ENCODE results near the gene CCDC148. TPM values are rescaled to one million over a fixed set of nuclear protein-coding genes. Genes with fewer than 3 reads are reported as not detected.
"Not testable (repeated sequence)": the region's sequence is repeated elsewhere in the genome, so short reads cannot be mapped to it uniquely, and the experiment has no call there.

The CCDC148 gene
- total RNA-seq, 1 donor from 2014 or later: 0.52 TPM

DNA sequence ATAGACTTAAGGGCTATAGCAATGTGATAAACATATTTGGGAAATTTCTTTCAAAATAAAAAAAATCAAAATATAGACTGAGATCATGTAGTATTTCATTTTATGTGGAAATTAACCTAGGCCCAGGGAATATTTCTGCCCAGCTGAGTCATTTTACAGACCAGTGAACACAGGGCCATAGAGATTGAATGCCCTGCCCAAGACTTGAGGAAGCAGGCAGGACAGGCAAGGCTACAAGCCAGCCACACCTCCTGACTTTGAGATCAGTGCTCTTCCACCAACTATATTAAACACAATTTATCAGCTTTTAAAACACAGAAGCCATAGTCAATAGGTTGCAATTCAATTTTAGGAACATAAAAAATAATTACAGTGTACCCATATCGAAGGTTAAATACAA, 12.9 kb downstream of the CCDC148 start:
- Histone ChIP-seq H3K4me3 (ENCODE audit: low read length in 3 of 3) (no peak overlapping the region), H3K9ac (ENCODE audit: low read depth in 1 of 3, low read length in 3 of 3) (no peak overlapping the region), H3K27me3 (ENCODE audit: control insufficient read depth in 3 of 3, insufficient read depth in 3 of 3, low read length in 3 of 3) (no peaks in the 10 kb centered on the region), H3K4me1 (ENCODE audit: control insufficient read depth in 3 of 3, insufficient read depth in 3 of 3, low read length in 3 of 3) (no peaks in the 10 kb centered on the region), H3K9me3 (ENCODE audit: control insufficient read depth in 3 of 3, low read length in 3 of 3) (peaks cover 0 to 2% (median 0%) of the 10 kb centered on the region in 3 donors), H3K36me3 (ENCODE audit: control insufficient read depth in 3 of 3, insufficient read depth in 3 of 3, low read length in 3 of 3) (no peaks in the 10 kb centered on the region), H3K27ac (ENCODE audit: low read depth, low read length) (no peak overlapping the region)

DNA sequence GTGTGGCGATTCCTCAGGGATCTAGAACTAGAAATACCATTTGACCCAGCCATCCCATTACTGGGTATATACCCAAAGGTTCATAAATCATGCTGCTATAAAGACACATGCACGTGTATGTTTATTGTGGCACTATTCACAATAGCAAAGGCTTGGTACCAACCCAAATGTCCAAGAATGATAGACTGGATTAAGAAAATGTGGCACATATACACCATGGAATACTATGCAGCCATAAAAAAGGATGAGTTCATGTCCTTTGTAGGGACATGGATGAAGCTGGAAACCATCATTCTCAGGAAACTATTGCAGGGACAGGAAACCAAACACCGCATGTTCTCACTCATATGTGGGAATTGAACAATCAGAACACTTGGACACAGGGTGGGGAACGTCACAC, 17.5 kb downstream of the CCDC148 start:
- H3K27me3 ChIP-seq (ENCODE audit: control insufficient read depth in 3 of 3, insufficient read depth in 3 of 3, low read length in 3 of 3); H3K9me3 ChIP-seq (ENCODE audit: control insufficient read depth in 3 of 3, low read length in 3 of 3); H3K9ac ChIP-seq (ENCODE audit: low read depth in 1 of 3, low read length in 3 of 3); H3K4me3 ChIP-seq (ENCODE audit: low read length in 3 of 3); H3K4me1 ChIP-seq (ENCODE audit: control insufficient read depth in 3 of 3, insufficient read depth in 3 of 3, low read length in 3 of 3); H3K36me3 ChIP-seq (ENCODE audit: control insufficient read depth in 3 of 3, insufficient read depth in 3 of 3, low read length in 3 of 3); H3K27ac ChIP-seq (ENCODE audit: low read depth, low read length): not testable (repeated sequence)

DNA sequence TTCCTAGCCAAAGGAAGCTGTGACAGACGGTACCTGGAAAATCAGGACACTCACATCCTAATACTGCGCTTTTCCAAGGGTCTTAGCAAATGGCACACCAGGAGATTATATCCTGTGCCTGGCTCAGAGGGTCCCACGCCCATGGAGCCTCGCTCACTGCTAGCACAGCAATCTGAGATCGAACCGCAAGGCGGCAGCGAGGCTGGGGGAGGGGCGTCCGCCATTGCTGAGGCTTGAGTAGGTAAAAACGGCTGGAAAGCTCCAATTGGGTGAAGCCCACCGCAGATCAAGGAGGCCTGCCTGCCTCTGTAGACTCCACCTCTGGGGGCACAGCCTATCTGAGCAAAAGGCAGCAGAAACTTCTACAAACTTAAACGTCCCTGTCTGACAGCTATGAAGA, 22.8 kb downstream of the CCDC148 start:
- H3K36me3 ChIP-seq (ENCODE audit: control insufficient read depth in 3 of 3, insufficient read depth in 3 of 3, low read length in 3 of 3); H3K4me1 ChIP-seq (ENCODE audit: control insufficient read depth in 3 of 3, insufficient read depth in 3 of 3, low read length in 3 of 3); H3K27me3 ChIP-seq (ENCODE audit: control insufficient read depth in 3 of 3, insufficient read depth in 3 of 3, low read length in 3 of 3); H3K27ac ChIP-seq (ENCODE audit: low read depth, low read length); H3K4me3 ChIP-seq (ENCODE audit: low read length in 3 of 3); H3K9ac ChIP-seq (ENCODE audit: low read depth in 1 of 3, low read length in 3 of 3); H3K9me3 ChIP-seq (ENCODE audit: control insufficient read depth in 3 of 3, low read length in 3 of 3): not testable (repeated sequence)

DNA sequence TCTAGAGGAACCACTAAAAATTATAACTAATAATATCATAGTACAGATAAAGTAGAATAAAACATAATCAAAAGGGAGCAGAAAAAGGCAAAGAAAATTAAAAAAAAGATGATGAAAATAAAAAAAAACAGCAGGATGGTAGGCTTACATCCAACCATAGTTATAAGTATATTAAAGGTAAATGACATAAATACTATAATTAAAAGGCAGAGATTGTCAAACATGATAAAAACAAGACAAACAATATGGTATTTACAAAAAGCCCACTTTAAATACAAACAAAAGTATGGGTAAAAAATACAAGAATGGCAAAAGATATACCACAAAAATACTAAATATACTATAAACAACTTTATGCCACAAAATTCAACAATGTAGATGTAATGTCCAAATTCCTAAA, 24.4 kb downstream of the CCDC148 start:
- H3K9me3 ChIP-seq (ENCODE audit: control insufficient read depth in 3 of 3, low read length in 3 of 3): peaks cover 0 to 4% (median 0%) of the 10 kb centered on the region in 3 donors
- no peak overlapping the region for H3K27ac ChIP-seq (ENCODE audit: low read depth, low read length)
- no peak overlapping the region for H3K9ac ChIP-seq (ENCODE audit: low read depth in 1 of 3, low read length in 3 of 3)
- no peaks in the 10 kb centered on the region for H3K36me3 ChIP-seq (ENCODE audit: control insufficient read depth in 3 of 3, insufficient read depth in 3 of 3, low read length in 3 of 3)
- no peaks in the 10 kb centered on the region for H3K27me3 ChIP-seq (ENCODE audit: control insufficient read depth in 3 of 3, insufficient read depth in 3 of 3, low read length in 3 of 3)
- no peak overlapping the region for H3K4me3 ChIP-seq (ENCODE audit: low read length in 3 of 3)
- H3K4me1 ChIP-seq (ENCODE audit: control insufficient read depth in 3 of 3, insufficient read depth in 3 of 3, low read length in 3 of 3): no peaks in the 10 kb centered on the region

DNA sequence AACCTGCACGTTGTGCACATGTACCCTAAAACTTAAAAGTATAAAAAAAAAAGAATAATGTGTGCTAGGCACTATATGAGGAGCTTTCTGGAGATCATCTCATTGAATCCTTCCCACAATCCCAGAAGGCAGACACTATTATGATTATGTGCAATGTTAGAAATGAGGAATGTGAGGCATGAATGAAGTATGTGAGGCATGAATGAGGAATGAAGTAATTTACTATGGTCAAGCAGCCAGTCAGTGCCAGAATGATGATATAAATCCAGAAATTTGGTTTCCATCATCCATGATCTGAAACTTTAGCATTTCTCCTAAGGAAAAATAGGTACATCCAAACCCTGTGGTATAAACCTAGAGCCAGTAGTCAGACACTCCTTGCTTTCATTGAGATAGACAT, 42.0 kb downstream of the CCDC148 start:
- H3K9me3 ChIP-seq (ENCODE audit: control insufficient read depth in 3 of 3, low read length in 3 of 3): peaks cover 0 to 5% (median 2%) of the 10 kb centered on the region in 3 donors
- no peaks in the 10 kb centered on the region for H3K4me1 ChIP-seq (ENCODE audit: control insufficient read depth in 3 of 3, insufficient read depth in 3 of 3, low read length in 3 of 3)
- H3K36me3 ChIP-seq (ENCODE audit: control insufficient read depth in 3 of 3, insufficient read depth in 3 of 3, low read length in 3 of 3): no peaks in the 10 kb centered on the region
- H3K4me3 ChIP-seq (ENCODE audit: low read length in 3 of 3): no peak overlapping the region
- H3K27ac ChIP-seq (ENCODE audit: low read depth, low read length): no peak overlapping the region
- no peak overlapping the region for H3K9ac ChIP-seq (ENCODE audit: low read depth in 1 of 3, low read length in 3 of 3)
- H3K27me3 ChIP-seq (ENCODE audit: control insufficient read depth in 3 of 3, insufficient read depth in 3 of 3, low read length in 3 of 3): no peaks in the 10 kb centered on the region

DNA sequence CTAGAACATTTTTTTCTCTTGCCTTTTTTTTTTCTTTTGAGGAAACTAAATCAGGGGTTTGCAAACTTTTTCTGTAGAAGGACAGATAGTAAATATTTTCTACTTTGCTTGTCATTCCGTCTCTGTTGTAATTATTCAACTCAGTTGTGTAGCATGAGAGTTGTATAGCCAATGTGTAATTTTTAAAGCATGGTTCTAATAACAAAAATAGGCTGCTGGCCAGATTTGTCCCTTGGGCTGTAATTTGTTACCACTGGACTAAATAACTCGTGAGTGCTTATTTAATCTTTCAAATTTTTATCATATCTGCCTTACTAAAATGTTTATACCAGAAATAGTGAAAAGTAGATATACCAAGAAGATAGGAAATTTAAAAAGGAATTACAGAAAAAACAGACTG, 43.0 kb downstream of the CCDC148 start:
- H3K4me3 ChIP-seq (ENCODE audit: low read length in 3 of 3): no peak overlapping the region
- no peak overlapping the region for H3K9ac ChIP-seq (ENCODE audit: low read depth in 1 of 3, low read length in 3 of 3)
- H3K27ac ChIP-seq (ENCODE audit: low read depth, low read length): no peak overlapping the region
- no peaks in the 10 kb centered on the region for H3K36me3 ChIP-seq (ENCODE audit: control insufficient read depth in 3 of 3, insufficient read depth in 3 of 3, low read length in 3 of 3)
- H3K4me1 ChIP-seq (ENCODE audit: control insufficient read depth in 3 of 3, insufficient read depth in 3 of 3, low read length in 3 of 3): no peaks in the 10 kb centered on the region
- H3K9me3 ChIP-seq (ENCODE audit: control insufficient read depth in 3 of 3, low read length in 3 of 3): peaks cover 0 to 5% (median 2%) of the 10 kb centered on the region in 3 donors
- H3K27me3 ChIP-seq (ENCODE audit: control insufficient read depth in 3 of 3, insufficient read depth in 3 of 3, low read length in 3 of 3): no peaks in the 10 kb centered on the region

DNA sequence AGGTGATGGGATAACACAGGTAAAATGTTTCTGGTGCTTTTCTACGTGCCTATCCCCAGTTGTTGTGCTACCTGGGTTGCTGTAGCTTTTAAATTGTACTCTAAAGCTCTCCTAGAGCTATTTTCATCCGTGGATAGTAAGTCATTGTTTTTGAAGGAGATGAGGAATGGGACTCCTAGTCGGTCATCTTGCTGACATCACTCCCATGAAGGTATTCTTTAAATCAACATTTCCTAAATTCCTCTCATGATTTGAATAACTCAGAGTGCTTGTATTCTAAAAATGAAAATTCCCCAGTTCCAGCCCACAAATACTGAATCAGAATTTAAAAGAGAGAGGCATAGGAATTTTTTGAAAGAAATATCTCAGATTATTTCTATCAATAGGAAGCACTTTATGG, 44.3 kb downstream of the CCDC148 start:
- Histone ChIP-seq H3K4me1 (ENCODE audit: control insufficient read depth in 3 of 3, insufficient read depth in 3 of 3, low read length in 3 of 3) (no peaks in the 10 kb centered on the region), H3K36me3 (ENCODE audit: control insufficient read depth in 3 of 3, insufficient read depth in 3 of 3, low read length in 3 of 3) (no peaks in the 10 kb centered on the region), H3K9me3 (ENCODE audit: control insufficient read depth in 3 of 3, low read length in 3 of 3) (peaks cover 0 to 5% (median 2%) of the 10 kb centered on the region in 3 donors), H3K4me3 (ENCODE audit: low read length in 3 of 3) (no peak overlapping the region), H3K9ac (ENCODE audit: low read depth in 1 of 3, low read length in 3 of 3) (no peak overlapping the region), H3K27ac (ENCODE audit: low read depth, low read length) (no peak overlapping the region), H3K27me3 (ENCODE audit: control insufficient read depth in 3 of 3, insufficient read depth in 3 of 3, low read length in 3 of 3) (no peaks in the 10 kb centered on the region)

DNA sequence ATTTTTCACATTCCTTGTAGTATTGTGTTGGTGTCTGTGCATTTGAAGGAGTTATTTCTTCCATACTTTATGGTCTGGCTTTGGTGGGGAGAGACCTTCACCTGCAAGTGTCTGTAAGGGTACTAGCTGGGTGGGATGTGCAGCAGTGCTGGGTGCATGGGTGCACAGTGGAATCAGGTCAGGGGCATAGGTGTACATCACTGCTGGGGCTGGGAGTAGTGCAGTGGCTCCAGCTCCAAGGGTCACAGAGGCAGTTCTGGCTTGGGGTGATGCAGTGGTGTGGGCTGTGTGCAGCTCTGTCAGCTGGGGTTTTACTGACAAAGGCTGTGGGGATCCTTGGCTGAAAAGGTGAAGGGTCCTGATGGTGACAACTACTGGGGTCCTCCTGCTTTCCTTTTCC, 44.8 kb downstream of the CCDC148 start:
- H3K36me3 ChIP-seq (ENCODE audit: control insufficient read depth in 3 of 3, insufficient read depth in 3 of 3, low read length in 3 of 3): no peaks in the 10 kb centered on the region
- H3K27ac ChIP-seq (ENCODE audit: low read depth, low read length): no peak overlapping the region
- H3K4me1 ChIP-seq (ENCODE audit: control insufficient read depth in 3 of 3, insufficient read depth in 3 of 3, low read length in 3 of 3): no peaks in the 10 kb centered on the region
- no peak overlapping the region for H3K4me3 ChIP-seq (ENCODE audit: low read length in 3 of 3)
- no peaks in the 10 kb centered on the region for H3K27me3 ChIP-seq (ENCODE audit: control insufficient read depth in 3 of 3, insufficient read depth in 3 of 3, low read length in 3 of 3)
- peaks cover 0 to 5% (median 2%) of the 10 kb centered on the region in 3 donors for H3K9me3 ChIP-seq (ENCODE audit: control insufficient read depth in 3 of 3, low read length in 3 of 3)
- H3K9ac ChIP-seq (ENCODE audit: low read depth in 1 of 3, low read length in 3 of 3): no peak overlapping the region

DNA sequence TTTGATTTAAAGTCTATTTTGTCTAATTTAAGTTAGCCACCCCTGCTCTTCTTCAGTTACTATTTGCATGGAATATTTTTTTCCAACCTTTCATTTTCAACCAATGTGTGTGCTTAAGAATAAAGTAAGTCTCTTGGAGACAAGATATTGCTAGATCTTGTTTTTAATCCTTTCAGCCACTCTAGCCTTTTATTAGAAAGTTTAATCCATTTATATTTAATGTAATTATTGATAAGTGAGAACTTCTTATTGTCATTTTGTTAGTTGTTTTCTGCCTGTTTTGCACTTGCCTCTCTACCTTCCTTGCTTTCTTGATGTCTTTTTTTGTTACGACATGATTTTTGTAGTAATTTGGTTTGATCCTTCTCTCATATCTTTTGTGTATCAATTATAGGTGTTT, 46.4 kb downstream of the CCDC148 start:
- Histone ChIP-seq H3K27me3 (ENCODE audit: control insufficient read depth in 3 of 3, insufficient read depth in 3 of 3, low read length in 3 of 3) (no peaks in the 10 kb centered on the region), H3K4me3 (ENCODE audit: low read length in 3 of 3) (no peak overlapping the region), H3K9me3 (ENCODE audit: control insufficient read depth in 3 of 3, low read length in 3 of 3) (peaks cover 0 to 2% (median 2%) of the 10 kb centered on the region in 3 donors), H3K9ac (ENCODE audit: low read depth in 1 of 3, low read length in 3 of 3) (no peak overlapping the region), H3K27ac (ENCODE audit: low read depth, low read length) (no peak overlapping the region), H3K36me3 (ENCODE audit: control insufficient read depth in 3 of 3, insufficient read depth in 3 of 3, low read length in 3 of 3) (no peaks in the 10 kb centered on the region), H3K4me1 (ENCODE audit: control insufficient read depth in 3 of 3, insufficient read depth in 3 of 3, low read length in 3 of 3) (no peaks in the 10 kb centered on the region)

DNA sequence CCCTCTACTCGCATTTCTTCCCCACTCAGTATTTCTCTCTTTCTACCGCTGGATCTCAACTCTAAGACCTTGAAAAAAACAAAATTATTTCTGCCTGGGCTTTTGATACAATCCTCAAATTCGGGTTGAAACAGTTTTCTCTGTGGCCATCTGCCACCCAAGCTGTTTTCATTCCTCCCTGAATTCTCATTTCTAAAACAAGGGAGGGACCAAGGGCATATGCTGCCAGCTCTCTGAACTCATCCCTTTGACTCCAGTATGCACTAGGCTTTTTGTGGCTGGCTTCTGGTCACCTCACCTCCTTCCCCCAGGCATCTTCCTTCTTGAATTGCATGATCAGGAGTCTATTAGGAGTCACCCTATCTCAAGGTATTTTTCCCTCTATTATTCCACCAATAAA, 49.5 kb downstream of the CCDC148 start:
- H3K27ac ChIP-seq (ENCODE audit: low read depth, low read length): no peak overlapping the region
- no peaks in the 10 kb centered on the region for H3K27me3 ChIP-seq (ENCODE audit: control insufficient read depth in 3 of 3, insufficient read depth in 3 of 3, low read length in 3 of 3)
- H3K36me3 ChIP-seq (ENCODE audit: control insufficient read depth in 3 of 3, insufficient read depth in 3 of 3, low read length in 3 of 3): no peaks in the 10 kb centered on the region
- H3K4me3 ChIP-seq (ENCODE audit: low read length in 3 of 3): no peak overlapping the region
- H3K4me1 ChIP-seq (ENCODE audit: control insufficient read depth in 3 of 3, insufficient read depth in 3 of 3, low read length in 3 of 3): no peaks in the 10 kb centered on the region
- H3K9me3 ChIP-seq (ENCODE audit: control insufficient read depth in 3 of 3, low read length in 3 of 3): peaks cover 0 to 2% (median 2%) of the 10 kb centered on the region in 3 donors
- H3K9ac ChIP-seq (ENCODE audit: low read depth in 1 of 3, low read length in 3 of 3): no peak overlapping the region

DNA sequence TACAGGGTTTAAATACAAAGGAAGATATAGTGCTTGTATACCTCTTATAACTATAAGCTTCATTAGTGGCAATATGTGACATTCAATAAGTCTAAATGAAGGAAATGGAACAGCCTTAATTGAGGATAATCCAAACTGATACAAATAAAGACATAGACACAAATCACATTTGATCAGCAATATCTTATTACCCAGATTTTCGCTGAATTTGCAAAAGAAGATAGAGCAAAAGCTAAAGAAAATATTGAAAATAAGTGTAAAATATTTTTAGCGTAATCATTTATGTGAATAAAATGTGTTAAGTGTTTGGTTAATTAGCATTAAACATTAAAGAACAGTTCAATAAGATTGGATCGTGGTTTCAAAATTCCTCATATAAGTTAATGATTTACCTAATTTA, 51.2 kb downstream of the CCDC148 start:
- no peaks in the 10 kb centered on the region for H3K36me3 ChIP-seq (ENCODE audit: control insufficient read depth in 3 of 3, insufficient read depth in 3 of 3, low read length in 3 of 3)
- peaks cover 0 to 2% (median 2%) of the 10 kb centered on the region in 3 donors for H3K9me3 ChIP-seq (ENCODE audit: control insufficient read depth in 3 of 3, low read length in 3 of 3)
- H3K9ac ChIP-seq (ENCODE audit: low read depth in 1 of 3, low read length in 3 of 3): no peak overlapping the region

More for the DNA sequence above, 51.2 kb downstream of the CCDC148 start:
- Histone ChIP-seq H3K27ac (ENCODE audit: low read depth, low read length) (no peak overlapping the region), H3K4me1 (ENCODE audit: control insufficient read depth in 3 of 3, insufficient read depth in 3 of 3, low read length in 3 of 3) (no peaks in the 10 kb centered on the region), H3K4me3 (ENCODE audit: low read length in 3 of 3) (no peak overlapping the region), H3K27me3 (ENCODE audit: control insufficient read depth in 3 of 3, insufficient read depth in 3 of 3, low read length in 3 of 3) (no peaks in the 10 kb centered on the region)
